PC-3 (cell line): ENCODE results near the gene MRPL33.

Source experiments
- CTCF ChIP-seq: fragments of 300-600 bp; sonication (generic); conservative IDR thresholded peaks from 2 replicates; pipeline ENCODE4 v1.5.1; 2017; ENCODE audit warnings: antibody characterized with exemption, low read depth, mild to moderate bottlenecking, low read length
- EZH2 ChIP-seq: fragments of 300-600 bp; sonication (generic); IDR thresholded peaks from one replicate; pipeline ENCODE4 v1.6.1; 2017; ENCODE audit warnings: antibody characterized with exemption, mild to moderate bottlenecking, low read length; ENCODE audit not compliant: unreplicated experiment
- EZH2phosphoT487 ChIP-seq: fragments of 300-600 bp; sonication (generic); IDR thresholded peaks from 2 replicates; pipeline ENCODE4 v1.6.1; 2018; ENCODE audit warnings: mild to moderate bottlenecking, antibody characterized with exemption, low read length, borderline replicate concordance

GRCh38 chr2:27799646-27800010, 28.1 kb downstream of the MRPL33 start:
- TF ChIP-seq CTCF (no peak), EZH2 (no peak), EZH2phosphoT487 (no peak)
